A549 (cell line): ENCODE data around the gene TMEM229A.

Experiments
- BHLHE40 ChIP-seq: IDR thresholded peaks from 2 replicates; pipeline ENCODE4 v1.6.1; 2012; ENCODE audit warnings: low read depth, low read length, inconsistent platforms
- CEBPB ChIP-seq, 2 experiments: fragments of >200 bp in 1 of 2; sonication (Bioruptor Twin) in 1 of 2; formaldehyde crosslinking in 1 of 2; IDR thresholded peaks; 2 replicates each; pipeline ENCODE4 v1.6.1; 2012 to 2016
- EP300 ChIP-seq, 2 experiments: fragments of >200 bp; sonication (Bioruptor Twin); formaldehyde crosslinking; IDR thresholded peaks; 2 replicates in 1 of 2; 3 replicates in 1 of 2; pipeline ENCODE4 v1.6.1; 2016 to 2017
- MAFK ChIP-seq: fragments of 450-650 bp; IDR thresholded peaks from 2 replicates; pipeline ENCODE4 v1.6.1; 2014; ENCODE audit not compliant: partially characterized antibody
- MYC ChIP-seq: IDR thresholded peaks from 2 replicates; pipeline ENCODE4 v1.6.1; 2012; ENCODE audit warnings: mild to moderate bottlenecking, inconsistent platforms, low read length, improper control_type of control experiment, borderline replicate concordance
- NR3C1 ChIP-seq: fragments of >200 bp; sonication (Bioruptor Twin); formaldehyde crosslinking; IDR thresholded peaks from 3 replicates; pipeline ENCODE4 v1.6.1; 2017
- POLR2A ChIP-seq: IDR thresholded peaks from 2 replicates; pipeline ENCODE4 v1.6.1; 2012; ENCODE audit warnings: mild to moderate bottlenecking, low read length
- RCOR1 ChIP-seq: fragments of 150-350 bp; IDR thresholded peaks from 2 replicates; pipeline ENCODE4 v1.6.1; 2014; ENCODE audit warnings: antibody characterized with exemption, low read length, low read depth
- SREBF2 ChIP-seq: fragments of 450-650 bp; IDR thresholded peaks from 2 replicates; pipeline ENCODE4 v1.6.1; 2014; ENCODE audit warnings: mild to moderate bottlenecking, moderate library complexity
- TF ChIP-seq, protein P1 (sequence below): fragments of >200 bp; sonication (Bioruptor Twin); formaldehyde crosslinking; IDR thresholded peaks from 3 replicates; pipeline ENCODE4 v1.5.1; 2016
- TF ChIP-seq, protein P2 (sequence below): IDR thresholded peaks from 2 replicates; pipeline ENCODE4 v1.6.1; 2012

DNA sequence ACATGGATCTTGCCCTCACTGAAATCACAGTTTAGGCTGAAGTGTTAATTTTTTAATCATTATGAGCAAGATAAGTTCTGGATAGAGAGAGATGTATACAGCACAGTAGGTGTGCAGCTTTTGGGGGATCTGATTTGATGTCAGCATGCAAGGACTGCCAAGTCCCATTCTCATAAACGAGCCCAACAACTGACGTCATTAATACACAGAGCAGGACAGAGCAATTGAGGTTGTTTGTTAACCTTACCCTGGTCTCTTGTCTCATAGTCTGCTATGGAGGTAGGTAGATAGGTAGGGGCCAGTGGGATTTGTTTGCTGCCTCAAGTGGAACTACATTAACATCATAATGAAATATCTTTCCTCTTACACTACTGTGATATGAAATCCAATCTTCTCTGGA is 8.6 kb upstream of the TMEM229A start:
- TF ChIP-seq, protein P1, sequence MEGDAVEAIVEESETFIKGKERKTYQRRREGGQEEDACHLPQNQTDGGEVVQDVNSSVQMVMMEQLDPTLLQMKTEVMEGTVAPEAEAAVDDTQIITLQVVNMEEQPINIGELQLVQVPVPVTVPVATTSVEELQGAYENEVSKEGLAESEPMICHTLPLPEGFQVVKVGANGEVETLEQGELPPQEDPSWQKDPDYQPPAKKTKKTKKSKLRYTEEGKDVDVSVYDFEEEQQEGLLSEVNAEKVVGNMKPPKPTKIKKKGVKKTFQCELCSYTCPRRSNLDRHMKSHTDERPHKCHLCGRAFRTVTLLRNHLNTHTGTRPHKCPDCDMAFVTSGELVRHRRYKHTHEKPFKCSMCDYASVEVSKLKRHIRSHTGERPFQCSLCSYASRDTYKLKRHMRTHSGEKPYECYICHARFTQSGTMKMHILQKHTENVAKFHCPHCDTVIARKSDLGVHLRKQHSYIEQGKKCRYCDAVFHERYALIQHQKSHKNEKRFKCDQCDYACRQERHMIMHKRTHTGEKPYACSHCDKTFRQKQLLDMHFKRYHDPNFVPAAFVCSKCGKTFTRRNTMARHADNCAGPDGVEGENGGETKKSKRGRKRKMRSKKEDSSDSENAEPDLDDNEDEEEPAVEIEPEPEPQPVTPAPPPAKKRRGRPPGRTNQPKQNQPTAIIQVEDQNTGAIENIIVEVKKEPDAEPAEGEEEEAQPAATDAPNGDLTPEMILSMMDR: no peak
- TF ChIP-seq, protein P2, sequence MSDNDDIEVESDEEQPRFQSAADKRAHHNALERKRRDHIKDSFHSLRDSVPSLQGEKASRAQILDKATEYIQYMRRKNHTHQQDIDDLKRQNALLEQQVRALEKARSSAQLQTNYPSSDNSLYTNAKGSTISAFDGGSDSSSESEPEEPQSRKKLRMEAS: no peak
- TF ChIP-seq MYC (no peak), CEBPB (IDR thresholded peaks at IDR 0.05) (no peak), BHLHE40 (no peak), MAFK (no peak), POLR2A (no peak), EP300 (IDR thresholded peaks at IDR 0.05) (no peak), SREBF2 (no peak), RCOR1 (no peak), NR3C1 (no peak)
